ENCODE data around the gene PLEKHO2. TPM values are rescaled to one million over a fixed set of nuclear protein-coding genes. Genes with fewer than 3 reads are reported as not detected.

Gene PLEKHO2
- total and polyA plus RNA-seq, 2 donors (not counting 3 experiments of a cell fraction or from before 2014, with no cell fraction given), result 21.9 to 24.9 TPM

DNA sequence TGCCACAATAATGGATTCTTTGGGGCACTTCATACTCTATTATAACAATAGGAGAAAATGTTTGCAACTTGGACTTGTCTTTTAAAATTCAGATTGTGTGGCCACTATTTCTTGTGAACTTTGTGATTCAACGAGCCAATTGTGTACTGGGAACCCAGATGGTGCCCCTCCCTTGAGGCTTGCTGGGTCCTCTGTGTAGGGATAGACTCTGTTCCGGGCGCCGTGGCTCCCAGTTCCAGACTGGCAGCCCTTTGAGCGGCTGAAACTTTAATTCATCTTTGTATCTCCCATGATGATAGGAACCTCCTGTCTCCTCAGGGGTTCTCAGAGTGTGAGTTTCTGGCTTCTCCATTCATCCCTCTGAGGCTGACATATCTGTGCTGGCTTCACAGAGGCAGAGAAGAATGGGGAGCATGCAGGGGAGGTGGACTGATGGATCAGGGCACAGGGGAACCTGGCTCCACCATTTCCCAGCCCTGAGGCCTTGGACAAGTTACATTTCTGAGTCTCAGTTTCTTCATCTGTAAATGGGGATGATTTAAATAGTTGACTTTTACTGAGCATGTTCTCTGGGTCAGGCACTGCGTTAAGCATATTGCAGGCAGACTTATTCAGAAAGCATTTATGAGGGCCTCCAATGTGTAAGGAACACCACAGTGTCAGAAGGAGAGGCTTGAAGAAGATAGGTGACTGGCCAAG, 54.8 kb downstream of the PLEKHO2 start:
- Histone ChIP-seq H3K9me1 (replicated peaks; ENCODE audit: control insufficient read depth, extremely low read depth, insufficient read depth, low read length) (no peaks in the 10 kb centered on the region), H3K9ac (replicated peaks; ENCODE audit: extremely low read depth, insufficient read depth, low read length) (no peak overlapping the region), H4K20me1 (replicated peaks; ENCODE audit: control insufficient read depth, extremely low read depth, insufficient read depth, low read length) (no peaks in the 10 kb centered on the region), H3K27ac (ENCODE audit: insufficient read depth, low read depth, low read length) (peak overlapping the region; percentile 54), H3K4me1 (ENCODE audit: control insufficient read depth, extremely low read depth, insufficient read depth, low read length) (peaks cover 44% of the 10 kb centered on the region), H3K4me2 (ENCODE audit: insufficient read depth, low read length) (no peak overlapping the region), H3K9me3 (replicated peaks; ENCODE audit: control insufficient read depth, insufficient read depth, low read length) (no peaks in the 10 kb centered on the region), H2AFZ (ENCODE audit: low read depth, low read length) (no peak overlapping the region), H3K79me2 (ENCODE audit: control insufficient read depth, insufficient read depth, low read length) (no peaks in the 10 kb centered on the region), H3K4me3 (replicated peaks in 1 of 3; ENCODE audit: insufficient read depth in 1 of 3, low read depth in 1 of 3, low read length in 3 of 3) (no peak overlapping the region), H3K27me3 (ENCODE audit: control insufficient read depth in 2 of 2, insufficient read depth in 2 of 2, low read length in 2 of 2) (no peaks in the 10 kb centered on the region), H3K36me3 (ENCODE audit: control insufficient read depth in 2 of 2, extremely low read depth in 1 of 2, insufficient read depth in 2 of 2, low read length in 2 of 2) (no peaks in the 10 kb centered on the region)
- dilution Hi-C loops (cut with MboI; ENCODE audit: extremely low pct_ligation_motif_present, low sequenced_read_pairs) (no loop called here), intact Hi-C loops (cut with micrococcal nuclease) (no loop called here)
- BruUV-seq (replicated peaks), result no TSS peak
- ChIA-PET POLR2A (interaction anchor here (2.0 kb wide), 1 partner anchor 55 kb away, joined by 4 read pairs; no protein-coding TSS in a partner anchor), CTCF (no interaction called here)
- DNase-seq (ENCODE audit: low read depth, low spot score) (no peak), FAIRE-seq (no peak)
- TF ChIP-seq MAX (IDR thresholded peaks at IDR 0.05; ENCODE audit: insufficient read depth, insufficient read length) (no peak), MYC (IDR thresholded peaks at IDR 0.05; ENCODE audit: low read depth, low read length) (no peak), POLR2A (IDR thresholded peaks at IDR 0.05; ENCODE audit: low read depth, low read length) (no peak), POLR2AphosphoS5 (IDR thresholded peaks at IDR 0.05; ENCODE audit: insufficient read depth, low read depth, low read length) (no peak), FOS (IDR thresholded peaks at IDR 0.05; ENCODE audit: borderline replicate concordance, insufficient read depth, low read length) (no peak), EZH2 (IDR thresholded peaks at IDR 0.05; ENCODE audit: borderline replicate concordance, low read depth, low read length, severe bottlenecking) (no peak), GATA2 (IDR thresholded peaks at IDR 0.05; ENCODE audit: insufficient read depth, insufficient read length, low read depth, low read length) (no peak), JUN (IDR thresholded peaks at IDR 0.05; ENCODE audit: borderline replicate concordance, insufficient read depth, insufficient read length, low read depth) (no peak)
- TF ChIP-seq, protein P1, sequence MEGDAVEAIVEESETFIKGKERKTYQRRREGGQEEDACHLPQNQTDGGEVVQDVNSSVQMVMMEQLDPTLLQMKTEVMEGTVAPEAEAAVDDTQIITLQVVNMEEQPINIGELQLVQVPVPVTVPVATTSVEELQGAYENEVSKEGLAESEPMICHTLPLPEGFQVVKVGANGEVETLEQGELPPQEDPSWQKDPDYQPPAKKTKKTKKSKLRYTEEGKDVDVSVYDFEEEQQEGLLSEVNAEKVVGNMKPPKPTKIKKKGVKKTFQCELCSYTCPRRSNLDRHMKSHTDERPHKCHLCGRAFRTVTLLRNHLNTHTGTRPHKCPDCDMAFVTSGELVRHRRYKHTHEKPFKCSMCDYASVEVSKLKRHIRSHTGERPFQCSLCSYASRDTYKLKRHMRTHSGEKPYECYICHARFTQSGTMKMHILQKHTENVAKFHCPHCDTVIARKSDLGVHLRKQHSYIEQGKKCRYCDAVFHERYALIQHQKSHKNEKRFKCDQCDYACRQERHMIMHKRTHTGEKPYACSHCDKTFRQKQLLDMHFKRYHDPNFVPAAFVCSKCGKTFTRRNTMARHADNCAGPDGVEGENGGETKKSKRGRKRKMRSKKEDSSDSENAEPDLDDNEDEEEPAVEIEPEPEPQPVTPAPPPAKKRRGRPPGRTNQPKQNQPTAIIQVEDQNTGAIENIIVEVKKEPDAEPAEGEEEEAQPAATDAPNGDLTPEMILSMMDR (IDR thresholded peaks at IDR 0.05; ENCODE audit: extremely low read depth in 1 of 2, insufficient read depth in 1 of 2, low read depth in 1 of 2, low read length in 2 of 2), result no peak
